Smooth muscle cell (in vitro differentiated cells): ENCODE data around the gene RAB8B. TPM values are rescaled to one million over a fixed set of nuclear protein-coding genes. Genes with fewer than 3 reads are reported as not detected.

Experiments used
- DNase-seq: peaks from one replicate; lab custom pipeline; 2025; ENCODE audit not compliant: unreplicated experiment; lab: John Stamatoyannopoulos, UW
- H2AFZ ChIP-seq: fragments of 200-600 bp; sonication (generic); 2 replicates; pipeline ENCODE4 v1.6.0; 2016; ENCODE audit warnings: antibody characterized with exemption, low read depth, mild to moderate bottlenecking
- H3F3A ChIP-seq: fragments of 200-600 bp; sonication (generic); 2 replicates; pipeline ENCODE4 v1.6.0; 2017; ENCODE audit warnings: antibody characterized with exemption, low read depth
- H3K27ac ChIP-seq: fragments of 200-600 bp; sonication (generic); 2 replicates; pipeline ENCODE4 v1.5.1; 2016; ENCODE audit warnings: low read depth, mild to moderate bottlenecking
- H3K27me3 ChIP-seq: fragments of 200-600 bp; sonication (generic); 2 replicates; pipeline ENCODE4 v1.6.1; 2016; ENCODE audit warnings: low read depth, mild to moderate bottlenecking
- H3K36me3 ChIP-seq: fragments of 200-600 bp; sonication (generic); 2 replicates; pipeline ENCODE4 v1.5.1; 2016; ENCODE audit warnings: low read depth
- H3K4me1 ChIP-seq: fragments of 200-600 bp; sonication (generic); 2 replicates; pipeline ENCODE4 v1.5.1; 2016; ENCODE audit warnings: low read depth
- H3K4me2 ChIP-seq: fragments of 200-600 bp; sonication (generic); 2 replicates; pipeline ENCODE4 v1.6.0; 2016; ENCODE audit warnings: mild to moderate bottlenecking
- H3K4me3 ChIP-seq: fragments of 200-600 bp; sonication (generic); 2 replicates; pipeline ENCODE4 v1.5.1; 2016; ENCODE audit warnings: mild to moderate bottlenecking
- H3K79me2 ChIP-seq: fragments of 200-600 bp; sonication (generic); 2 replicates; pipeline ENCODE4 v1.6.0; 2016; ENCODE audit warnings: low read depth, mild to moderate bottlenecking
- H3K9ac ChIP-seq: fragments of 200-600 bp; sonication (generic); 2 replicates; pipeline ENCODE4 v1.6.0; 2016; ENCODE audit warnings: low read depth
- H3K9me3 ChIP-seq: fragments of 200-600 bp; sonication (generic); replicated peaks from 2 replicates; pipeline ENCODE4 v1.5.1; 2016; ENCODE audit warnings: low read depth
- H4K20me1 ChIP-seq: fragments of 200-600 bp; sonication (generic); 2 replicates; pipeline ENCODE4 v1.6.0; 2016; ENCODE audit warnings: low read depth
- WGBS: methylation state at CpG from one replicate; pipeline ENCODE4 v1.1.7; 2016; ENCODE audit warnings: low lambda C conversion rate; 5-methylcytosine and 5-hydroxymethylcytosine counted together
- polyA plus RNA-seq: library from polyadenylated mRNA; unstranded; fragments of >200 nt; fragmentation: Nextera tagmentation; extraction: Ambion mirVana; gene quantifications from 2 replicates; pipeline ENCODE4 v1.2.1, GENCODE V29; 2016
- total RNA-seq: library from RNA; depleted of rRNA; stranded (reverse); fragments of >200 nt; gene quantifications from 2 replicates; pipeline ENCODE4 v1.2.3, GENCODE V29; 2014
- TF ChIP-seq, protein P1 (sequence below): fragments of 200-600 bp; sonication (generic); IDR thresholded peaks from 2 replicates; pipeline ENCODE4 v1.5.1; 2017; ENCODE audit warnings: borderline replicate concordance, mild to moderate bottlenecking, antibody characterized with exemption; ENCODE audit not compliant: insufficient read depth, poor library complexity, severe bottlenecking

The RAB8B gene
- total and polyA plus RNA-seq, 2 experiments from 2014 or later, result 11.5 to 34.7 TPM

DNA sequence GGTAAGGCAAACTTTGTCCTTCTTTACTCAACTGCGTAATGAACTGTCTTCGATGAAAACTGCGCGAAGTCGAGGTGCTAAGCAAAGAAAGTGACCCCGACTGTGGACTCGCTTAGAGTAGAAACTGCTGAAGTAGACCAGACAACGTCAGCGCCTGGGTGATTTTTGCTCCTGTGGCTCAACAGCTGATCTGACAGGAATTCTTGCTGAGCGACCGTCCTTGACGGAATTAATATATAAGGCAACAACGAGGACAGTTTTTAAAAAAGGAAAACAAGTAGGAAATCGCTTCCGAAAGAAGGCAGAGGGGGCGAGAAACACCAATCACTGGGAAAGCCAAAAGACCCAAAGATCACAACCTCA is 32.7 kb upstream of the RAB8B start:
- H3K4me1 ChIP-seq, result peaks cover 10% of the 10 kb centered on the region
- no peaks in the 10 kb centered on the region for H3K27me3 ChIP-seq
- DNase-seq, result no peak
- no peaks in the 10 kb centered on the region for H3K9me3 ChIP-seq
- no peaks in the 10 kb centered on the region for H3F3A ChIP-seq
- peaks cover 7% of the 10 kb centered on the region for H3K36me3 ChIP-seq
- peak overlapping the region; percentile 97 for H3K27ac ChIP-seq
- TF ChIP-seq, protein P1, sequence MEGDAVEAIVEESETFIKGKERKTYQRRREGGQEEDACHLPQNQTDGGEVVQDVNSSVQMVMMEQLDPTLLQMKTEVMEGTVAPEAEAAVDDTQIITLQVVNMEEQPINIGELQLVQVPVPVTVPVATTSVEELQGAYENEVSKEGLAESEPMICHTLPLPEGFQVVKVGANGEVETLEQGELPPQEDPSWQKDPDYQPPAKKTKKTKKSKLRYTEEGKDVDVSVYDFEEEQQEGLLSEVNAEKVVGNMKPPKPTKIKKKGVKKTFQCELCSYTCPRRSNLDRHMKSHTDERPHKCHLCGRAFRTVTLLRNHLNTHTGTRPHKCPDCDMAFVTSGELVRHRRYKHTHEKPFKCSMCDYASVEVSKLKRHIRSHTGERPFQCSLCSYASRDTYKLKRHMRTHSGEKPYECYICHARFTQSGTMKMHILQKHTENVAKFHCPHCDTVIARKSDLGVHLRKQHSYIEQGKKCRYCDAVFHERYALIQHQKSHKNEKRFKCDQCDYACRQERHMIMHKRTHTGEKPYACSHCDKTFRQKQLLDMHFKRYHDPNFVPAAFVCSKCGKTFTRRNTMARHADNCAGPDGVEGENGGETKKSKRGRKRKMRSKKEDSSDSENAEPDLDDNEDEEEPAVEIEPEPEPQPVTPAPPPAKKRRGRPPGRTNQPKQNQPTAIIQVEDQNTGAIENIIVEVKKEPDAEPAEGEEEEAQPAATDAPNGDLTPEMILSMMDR, result no peak
- peaks cover 35% of the 10 kb centered on the region for H4K20me1 ChIP-seq
- peak overlapping the region; percentile 86 for H2AFZ ChIP-seq
- H3K9ac ChIP-seq, result peak overlapping the region; percentile 93
- peak overlapping the region; percentile 93 for H3K4me2 ChIP-seq
- 2% methylated on average over 16 of the region's 16 CpGs for WGBS
- peak overlapping the region; percentile 82 for H3K4me3 ChIP-seq
- H3K79me2 ChIP-seq, result peaks cover 37% of the 10 kb centered on the region

- Histone ChIP-seq H4K20me1 (peaks cover 31% of the 10 kb centered on the region), H3K27ac (peak within 1 kb of the TSS; percentile 97), H3K4me1 (peaks cover 10% of the 10 kb centered on the region), H3F3A (no peaks in the 10 kb centered on the region), H3K36me3 (peaks cover 7% of the 10 kb centered on the region), H3K27me3 (no peaks in the 10 kb centered on the region), H2AFZ (peak within 1 kb of the TSS; percentile 86), H3K9ac (peak within 1 kb of the TSS; percentile 93), H3K4me2 (peak within 1 kb of the TSS; percentile 93), H3K9me3 (no peaks in the 10 kb centered on the region), H3K4me3 (peak within 1 kb of the TSS; percentile 82), H3K79me2 (peaks cover 37% of the 10 kb centered on the region)
- under 1% methylated on average over 60 of the region's 60 CpGs for WGBS
- TF ChIP-seq, protein P1, result no peak
- DNase-seq, result peak; percentile 63
Measured at GRCh38 chr15:63157118-63157843, 32.1 kb upstream of the RAB8B start, which contains the start of gene RPS27L. TSS of gene RPS27L (minus strand) at chr15:63157477. CDS start at chr15:63157405, 72 bp downstream.

- H2AFZ ChIP-seq, result peak overlapping the region; percentile 86
- H3K4me3 ChIP-seq, result peak overlapping the region; percentile 82
- H3K79me2 ChIP-seq, result peaks cover 37% of the 10 kb centered on the region
- H3F3A ChIP-seq, result no peaks in the 10 kb centered on the region
- H4K20me1 ChIP-seq, result peaks cover 26% of the 10 kb centered on the region
- DNase-seq, result peak; percentile 27
- H3K27ac ChIP-seq, result peak overlapping the region; percentile 97
- H3K4me2 ChIP-seq, result peak overlapping the region; percentile 93
- TF ChIP-seq, protein P1, result no peak
- H3K4me1 ChIP-seq, result peaks cover 10% of the 10 kb centered on the region
- no peaks in the 10 kb centered on the region for H3K27me3 ChIP-seq
- 11% methylated on average over 18 of the region's 18 CpGs for WGBS
- H3K36me3 ChIP-seq, result peaks cover 7% of the 10 kb centered on the region
- no peaks in the 10 kb centered on the region for H3K9me3 ChIP-seq
- peak overlapping the region; percentile 93 for H3K9ac ChIP-seq
Measured at GRCh38 chr15:63157891-63158431, 31.4 kb upstream of the RAB8B start.
